Esophagus muscularis mucosa (tissue), 3 donors: ENCODE data around the gene PMVK.

Experiments
- POLR2A ChIP-seq: fragments of 450-650 bp; IDR thresholded peaks from one replicate; pipeline ENCODE4 v1.6.1; 2017; ENCODE audit warnings: antibody characterized with exemption, moderate library complexity, mild to moderate bottlenecking, low read depth
- TF ChIP-seq, protein P1 (sequence below), 3 experiments: fragments of 200-600 bp in 2 of 3; fragments of 450-650 bp in 1 of 3; sonication (generic) in 2 of 3; IDR thresholded peaks; one replicate each; pipeline ENCODE4 v1.5.1; 2017 to 2019; ENCODE audit warnings: antibody characterized with exemption in 3 of 3, mild to moderate bottlenecking in 2 of 3, moderate library complexity in 1 of 3

DNA sequence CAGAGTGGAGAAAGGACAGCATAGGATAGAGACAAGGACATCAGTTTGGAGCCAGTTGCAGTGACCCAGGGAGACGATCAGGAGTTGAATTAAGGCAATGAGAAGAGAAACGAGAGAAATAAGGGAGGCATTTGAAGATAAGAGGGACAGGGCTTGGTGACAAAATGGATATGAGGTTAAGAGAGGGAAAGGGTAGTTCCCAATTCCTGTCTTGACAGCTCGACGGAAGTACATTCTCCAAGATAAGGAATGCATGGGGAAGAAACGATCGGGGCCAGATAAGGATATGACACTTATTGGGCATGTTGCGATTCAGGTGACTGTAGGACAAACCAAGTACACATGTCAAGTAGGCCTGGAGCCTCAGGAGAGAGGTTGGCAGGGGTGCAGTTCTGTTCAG is 47.8 kb downstream of the PMVK start:
- TF ChIP-seq, protein P1, sequence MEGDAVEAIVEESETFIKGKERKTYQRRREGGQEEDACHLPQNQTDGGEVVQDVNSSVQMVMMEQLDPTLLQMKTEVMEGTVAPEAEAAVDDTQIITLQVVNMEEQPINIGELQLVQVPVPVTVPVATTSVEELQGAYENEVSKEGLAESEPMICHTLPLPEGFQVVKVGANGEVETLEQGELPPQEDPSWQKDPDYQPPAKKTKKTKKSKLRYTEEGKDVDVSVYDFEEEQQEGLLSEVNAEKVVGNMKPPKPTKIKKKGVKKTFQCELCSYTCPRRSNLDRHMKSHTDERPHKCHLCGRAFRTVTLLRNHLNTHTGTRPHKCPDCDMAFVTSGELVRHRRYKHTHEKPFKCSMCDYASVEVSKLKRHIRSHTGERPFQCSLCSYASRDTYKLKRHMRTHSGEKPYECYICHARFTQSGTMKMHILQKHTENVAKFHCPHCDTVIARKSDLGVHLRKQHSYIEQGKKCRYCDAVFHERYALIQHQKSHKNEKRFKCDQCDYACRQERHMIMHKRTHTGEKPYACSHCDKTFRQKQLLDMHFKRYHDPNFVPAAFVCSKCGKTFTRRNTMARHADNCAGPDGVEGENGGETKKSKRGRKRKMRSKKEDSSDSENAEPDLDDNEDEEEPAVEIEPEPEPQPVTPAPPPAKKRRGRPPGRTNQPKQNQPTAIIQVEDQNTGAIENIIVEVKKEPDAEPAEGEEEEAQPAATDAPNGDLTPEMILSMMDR (IDR thresholded peaks at IDR 0.05) = no peak
- TF ChIP-seq POLR2A = no peak
